GM23338 (cell line): Measurements from ENCODE around the gene NUTF2. TPM values are rescaled to one million over a fixed set of nuclear protein-coding genes. Genes with fewer than 3 reads are reported as not detected.

Experiments
- ATAC-seq: fragments of 200-7000 bp; cut with Tn5 transposase; 3 replicates; pipeline ENCODE4 v1.9.1; 2020
- DNase-seq: peaks from one replicate; pipeline ENCODE4 v3.0.0-alpha.2; 2015; ENCODE audit warnings: low spot score
- H2AFZ ChIP-seq: fragments of 200-600 bp; sonication (generic); 2 replicates; pipeline ENCODE4 v1.8.0; 2016; ENCODE audit warnings: antibody characterized with exemption, mild to moderate bottlenecking, moderate library complexity
- H3F3A ChIP-seq: fragments of 200-600 bp; sonication (generic); replicated peaks from 2 replicates; pipeline ENCODE4 v1.8.0; 2017; ENCODE audit warnings: antibody characterized with exemption, mixed run types, low read depth
- H3K27ac ChIP-seq: fragments of 200-600 bp; sonication (generic); 2 replicates; pipeline ENCODE4 v1.6.1; 2016; ENCODE audit warnings: low read depth
- H3K27me3 ChIP-seq: fragments of 200-600 bp; sonication (generic); 2 replicates; pipeline ENCODE4 v1.8.0; 2016; ENCODE audit warnings: mild to moderate bottlenecking, mixed run types, moderate library complexity; ENCODE audit not compliant: insufficient read depth
- H3K36me3 ChIP-seq: fragments of 200-600 bp; sonication (generic); 2 replicates; pipeline ENCODE4 v1.8.0; 2016; ENCODE audit warnings: mild to moderate bottlenecking; ENCODE audit not compliant: insufficient read depth
- H3K4me1 ChIP-seq: fragments of 200-600 bp; sonication (generic); 2 replicates; pipeline ENCODE4 v1.8.0; 2016; ENCODE audit warnings: mild to moderate bottlenecking, moderate library complexity; ENCODE audit not compliant: insufficient read depth
- H3K4me2 ChIP-seq: fragments of 200-600 bp; sonication (generic); 2 replicates; pipeline ENCODE4 v1.7.1; 2017; ENCODE audit warnings: mixed run types
- H3K4me3 ChIP-seq: fragments of 200-600 bp; sonication (generic); 2 replicates; pipeline ENCODE4 v1.6.1; 2016; ENCODE audit warnings: mixed run types
- H3K79me2 ChIP-seq: fragments of 200-600 bp; sonication (generic); replicated peaks from 2 replicates; pipeline ENCODE4 v1.8.0; 2017; ENCODE audit warnings: mild to moderate bottlenecking; ENCODE audit not compliant: insufficient read depth
- H3K9me2 ChIP-seq: fragments of 200-600 bp; sonication (generic); 2 replicates; pipeline ENCODE4 v1.8.0; 2017; ENCODE audit not compliant: insufficient read depth
- H4K20me1 ChIP-seq: fragments of 200-600 bp; sonication (generic); replicated peaks from 2 replicates; pipeline ENCODE4 v1.8.0; 2017; ENCODE audit warnings: mild to moderate bottlenecking; ENCODE audit not compliant: insufficient read depth
- H3K27ac Mint-ChIP-seq: 2 replicates; pipeline ENCODE4 v1.8.0; 2020; ENCODE audit warnings: inconsistent platforms, mild to moderate bottlenecking, moderate library complexity, mixed read lengths
- H3K27me3 Mint-ChIP-seq: 3 replicates; pipeline ENCODE4 v1.8.0; 2022; ENCODE audit warnings: low read depth, mild to moderate bottlenecking, moderate library complexity, mixed read lengths, inconsistent platforms; ENCODE audit not compliant: insufficient read depth, poor library complexity
- H3K36me3 Mint-ChIP-seq: 3 replicates; pipeline ENCODE4 v1.8.0; 2021; ENCODE audit warnings: low read depth, mild to moderate bottlenecking, inconsistent platforms, moderate library complexity, mixed read lengths
- H3K4me1 Mint-ChIP-seq: 3 replicates; pipeline ENCODE4 v1.8.0; 2020; ENCODE audit warnings: mild to moderate bottlenecking, inconsistent platforms, mixed read lengths
- H3K4me3 Mint-ChIP-seq: 3 replicates; pipeline ENCODE4 v1.8.0; 2021; ENCODE audit warnings: moderate library complexity, mild to moderate bottlenecking, inconsistent platforms, mixed read lengths
- H3K9me3 Mint-ChIP-seq: 3 replicates; pipeline ENCODE4 v1.8.0; 2020; ENCODE audit warnings: moderate library complexity, mild to moderate bottlenecking, inconsistent platforms, mixed read lengths
- CTCF ChIP-seq, 2 experiments: fragments of 200-600 bp in 1 of 2; sonication (generic) in 1 of 2; conservative IDR thresholded peaks; 2 replicates each; pipeline versions ENCODE4 v1.5.1 to v1.6.1; 2016 to 2017; ENCODE audit warnings: antibody characterized with exemption in 2 of 2, low read depth in 2 of 2, mild to moderate bottlenecking in 2 of 2, moderate library complexity in 1 of 2
- ETS1 ChIP-seq: IDR thresholded peaks from 2 replicates; pipeline ENCODE4 v1.6.1; 2016; ENCODE audit warnings: antibody characterized with exemption
- EZH2phosphoT487 ChIP-seq: fragments of 200-600 bp; sonication (generic); IDR thresholded peaks from one replicate; pipeline ENCODE4 v1.8.1; 2018; ENCODE audit warnings: antibody characterized with exemption; ENCODE audit not compliant: unreplicated experiment
- ZNF462 ChIP-seq: fragments of 250-450 bp; sonication (Bioruptor Pico); IDR thresholded peaks from 2 replicates; pipeline ENCODE4 v1.5.0; 2020; ENCODE audit warnings: mild to moderate bottlenecking, moderate library complexity
- polyA plus RNA-seq: library from polyadenylated mRNA; unstranded; fragments of >200 nt; fragmentation: Nextera tagmentation; extraction: Ambion mirVana; gene quantifications from 2 replicates; pipeline ENCODE4 v1.2.1, GENCODE V29; 2016
- total RNA-seq: library from RNA; depleted of rRNA; stranded (reverse); fragments of >200 nt; shearing (Covaris generic); gene quantifications from 2 replicates; pipeline ENCODE4 v1.2.3, GENCODE V29; 2014

Gene NUTF2
- total and polyA plus RNA-seq, 2 experiments from 2014 or later = 321 to 391 TPM

GRCh38 chr16:67848118-67848517 is 1.4 kb downstream of the NUTF2 start:
- Histone ChIP-seq H3K27me3 (no peaks in the 10 kb centered on the region), H4K20me1 (peaks cover 58% of the 10 kb centered on the region), H3F3A (peaks cover 30% of the 10 kb centered on the region), H2AFZ (no peak overlapping the region), H3K79me2 (peaks cover 87% of the 10 kb centered on the region), H3K4me2 (peak overlapping the region; percentile 98), H3K9me2 (no peaks in the 10 kb centered on the region), H3K27ac (peak overlapping the region; percentile 84), H3K4me3 (peak overlapping the region; percentile 91), H3K4me1 (peaks cover 37% of the 10 kb centered on the region), H3K36me3 (0 out of 2 replicates have a peak, but pooled peaks cover 3% of the 10 kb centered on the region)
- H3K9me3 Mint-ChIP-seq = no peaks in the 10 kb centered on the region
- DNase-seq (no peak), ATAC-seq (no peak)
- peak overlapping the region; percentile 95 for H3K4me3 Mint-ChIP-seq
- TF ChIP-seq CTCF (conservative IDR thresholded peaks at IDR 0.05; ENCODE audit: low read depth in 2 of 2) = no peak
- no peak for TF ChIP-seq ZNF462 (CRISPR knock-in tag)
- TF ChIP-seq ETS1 = no peak
- no peak for TF ChIP-seq EZH2phosphoT487
- peaks cover 25% of the 10 kb centered on the region for H3K36me3 Mint-ChIP-seq
- peaks cover 35% of the 10 kb centered on the region for H3K4me1 Mint-ChIP-seq
- peaks cover 9% of the 10 kb centered on the region for H3K27me3 Mint-ChIP-seq
- peak overlapping the region; percentile 89 for H3K27ac Mint-ChIP-seq
